ENCODE results near the gene CDH5.

GRCh38 chr16:66429290-66429962 is 62.9 kb downstream of the CDH5 start:
- TF ChIP-seq CTCF (IDR thresholded peaks at IDR 0.05) (no peak), ZFX (IDR thresholded peaks at IDR 0.05; ENCODE audit: borderline replicate concordance) (no peak)

Data from 22Rv1 (cell line).